Activated naive CD4-positive, alpha-beta T cell treated with anti-CD3 and anti-CD28 coated beads for 36 hours (primary cell): ENCODE data around the gene ARHGAP22. TPM values are rescaled to one million over a fixed set of nuclear protein-coding genes. Genes with fewer than 3 reads are reported as not detected.

Experiments used
- CTCF ChIA-PET: fragments of 350-600 bp; sonication (Branson Sonifier 250); formaldehyde crosslinking; loops from one replicate; lab custom pipeline; 2021; ENCODE audit warnings: antibody characterized with exemption; lab: Charles Lee
- DNase-seq: peaks from one replicate; pipeline ENCODE4 v3.0.0-alpha.2; 2020
- H3K27ac Mint-ChIP-seq: one replicate; pipeline ENCODE4 v1.8.0; 2021; ENCODE audit warnings: mild to moderate bottlenecking, mixed read lengths
- H3K27me3 Mint-ChIP-seq: one replicate; pipeline ENCODE4 v1.8.0; 2021; ENCODE audit warnings: low read depth, mixed read lengths
- H3K36me3 Mint-ChIP-seq: one replicate; pipeline ENCODE4 v1.8.0; 2021; ENCODE audit warnings: low read depth, mixed read lengths
- H3K4me1 Mint-ChIP-seq: one replicate; pipeline ENCODE4 v1.8.0; 2021; ENCODE audit warnings: low read depth, mixed read lengths
- H3K4me3 Mint-ChIP-seq: one replicate; pipeline ENCODE4 v1.8.0; 2021; ENCODE audit warnings: mild to moderate bottlenecking, moderate library complexity, mixed read lengths
- H3K9me3 Mint-ChIP-seq: one replicate; pipeline ENCODE4 v1.8.0; 2021; ENCODE audit warnings: mixed read lengths
- intact Hi-C: fragments of 100-400 bp; cut with micrococcal nuclease; formaldehyde crosslinking; loops from one replicate; pipeline ENCODE4 v1.15.1; 2023
- total RNA-seq, 2 experiments: library from RNA; stranded (reverse); gene quantifications; one replicate each; pipeline ENCODE4 v1.2.3, GENCODE V29; 2021

ARHGAP22 gene
- total RNA-seq, 2 experiments from 2014 or later, result not detected

DNA sequence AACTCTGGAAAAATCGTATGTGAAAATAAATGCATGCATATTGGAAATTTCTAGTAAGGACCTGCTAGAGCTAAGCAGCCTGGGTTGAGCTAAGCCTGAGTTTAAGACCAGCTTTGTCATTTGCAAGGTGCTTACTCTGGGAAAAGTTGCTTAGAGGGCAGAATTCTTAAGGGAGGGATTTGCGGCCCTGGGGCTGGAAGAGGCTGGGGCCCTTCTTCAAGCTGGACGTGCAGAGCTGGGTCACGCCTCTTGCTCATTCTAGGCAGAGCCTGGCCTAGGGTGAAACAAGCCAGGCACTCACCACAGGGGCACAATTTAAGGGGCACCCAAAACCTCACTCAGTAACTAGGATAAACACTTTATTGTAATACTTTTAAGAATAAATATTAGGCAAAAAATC is 137.2 kb downstream of the ARHGAP22 start:
- no peaks in the 10 kb centered on the region for H3K4me1 Mint-ChIP-seq
- intact Hi-C loops, result no loop called here
- no peak overlapping the region for H3K27ac Mint-ChIP-seq
- H3K4me3 Mint-ChIP-seq, result no peak overlapping the region
- CTCF ChIA-PET, result no interaction called here
- DNase-seq, result no peak
- H3K36me3 Mint-ChIP-seq, result no peaks in the 10 kb centered on the region
- H3K27me3 Mint-ChIP-seq, result no peaks in the 10 kb centered on the region
- no peaks in the 10 kb centered on the region for H3K9me3 Mint-ChIP-seq

- H3K36me3 Mint-ChIP-seq, result no peaks in the 10 kb centered on the region
- intact Hi-C loops, result no loop called here
- H3K27ac Mint-ChIP-seq, result no peak overlapping the region
- CTCF ChIA-PET, result no interaction called here
- H3K4me1 Mint-ChIP-seq, result no peaks in the 10 kb centered on the region
- DNase-seq, result no peak
- H3K9me3 Mint-ChIP-seq, result no peaks in the 10 kb centered on the region
- H3K4me3 Mint-ChIP-seq, result no peak overlapping the region
- no peaks in the 10 kb centered on the region for H3K27me3 Mint-ChIP-seq
Observed at GRCh38 chr10:48466611-48467240, 138.1 kb downstream of the ARHGAP22 start.

GRCh38 chr10:48465860-48466521 is 138.9 kb downstream of the ARHGAP22 start:
- Mint-ChIP-seq H3K4me3 (no peak overlapping the region), H3K36me3 (no peaks in the 10 kb centered on the region), H3K27me3 (no peaks in the 10 kb centered on the region), H3K9me3 (no peaks in the 10 kb centered on the region), H3K27ac (no peak overlapping the region), H3K4me1 (no peaks in the 10 kb centered on the region)
- DNase-seq, result no peak
- CTCF ChIA-PET, result no interaction called here
- intact Hi-C loops, result no loop called here

- CTCF ChIA-PET, result no interaction called here
- no peaks in the 10 kb centered on the region for H3K27me3 Mint-ChIP-seq
- no peak for DNase-seq
- H3K4me1 Mint-ChIP-seq, result no peaks in the 10 kb centered on the region
- H3K36me3 Mint-ChIP-seq, result no peaks in the 10 kb centered on the region
- H3K9me3 Mint-ChIP-seq, result no peaks in the 10 kb centered on the region
- intact Hi-C loops, result no loop called here
- no peak overlapping the region for H3K27ac Mint-ChIP-seq
- H3K4me3 Mint-ChIP-seq, result no peak overlapping the region
Observed at GRCh38 chr10:48464871-48465736, 139.8 kb downstream of the ARHGAP22 start.

GRCh38 chr10:48464121-48464870 is 140.6 kb downstream of the ARHGAP22 start:
- CTCF ChIA-PET, result no interaction called here
- H3K9me3 Mint-ChIP-seq, result no peaks in the 10 kb centered on the region
- intact Hi-C loops, result no loop called here
- H3K27ac Mint-ChIP-seq, result no peak overlapping the region
- no peaks in the 10 kb centered on the region for H3K36me3 Mint-ChIP-seq
- no peak for DNase-seq
- no peaks in the 10 kb centered on the region for H3K27me3 Mint-ChIP-seq
- no peak overlapping the region for H3K4me3 Mint-ChIP-seq
- no peaks in the 10 kb centered on the region for H3K4me1 Mint-ChIP-seq

GRCh38 chr10:48463318-48464003 is 141.4 kb downstream of the ARHGAP22 start:
- Mint-ChIP-seq H3K4me3 (no peak overlapping the region), H3K9me3 (no peaks in the 10 kb centered on the region), H3K27ac (no peak overlapping the region), H3K4me1 (no peaks in the 10 kb centered on the region), H3K36me3 (no peaks in the 10 kb centered on the region), H3K27me3 (no peaks in the 10 kb centered on the region)
- no peak for DNase-seq
- intact Hi-C loops, result no loop called here
- CTCF ChIA-PET, result interaction anchor here (0.6 kb wide), 1 partner anchor 38 kb away, joined by 4 read pairs; no protein-coding TSS in a partner anchor

DNA sequence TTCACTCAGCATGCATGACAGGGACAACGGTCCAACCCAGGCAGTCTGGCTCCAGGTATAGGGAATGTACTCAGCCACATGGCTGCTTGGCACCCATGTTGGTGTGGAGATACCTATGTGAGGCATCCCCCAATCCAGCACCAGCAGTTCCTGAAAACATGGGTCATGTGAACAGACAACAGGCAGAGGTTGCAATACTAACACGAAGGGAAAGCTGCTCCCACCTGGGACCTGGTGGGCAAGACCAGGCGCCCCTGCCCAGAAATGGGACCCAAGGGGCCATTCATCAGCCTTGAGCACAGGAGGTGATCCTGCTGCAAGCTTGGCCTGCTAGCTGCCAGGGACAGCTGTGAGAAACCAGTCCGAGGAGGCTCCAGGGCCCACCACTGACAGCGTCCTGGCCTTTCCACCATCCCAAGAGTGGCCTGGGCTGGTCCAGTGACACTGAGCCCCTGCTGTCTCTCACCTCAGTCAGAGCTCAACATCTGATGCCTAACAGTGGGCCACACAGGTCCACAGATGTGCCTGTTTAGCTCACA is 142.3 kb downstream of the ARHGAP22 start:
- CTCF ChIA-PET, result interaction anchor here (0.6 kb wide), 1 partner anchor 84 kb away, joined by 3 read pairs; no protein-coding TSS in a partner anchor
- Mint-ChIP-seq H3K4me1 (no peaks in the 10 kb centered on the region), H3K27me3 (no peaks in the 10 kb centered on the region), H3K9me3 (no peaks in the 10 kb centered on the region), H3K36me3 (no peaks in the 10 kb centered on the region), H3K4me3 (no peak overlapping the region), H3K27ac (no peak overlapping the region)
- no peak for DNase-seq
- intact Hi-C loops, result no loop called here

GRCh38 chr10:48461623-48462481 is 143.0 kb downstream of the ARHGAP22 start:
- intact Hi-C loops, result no loop called here
- Mint-ChIP-seq H3K36me3 (no peaks in the 10 kb centered on the region), H3K27me3 (no peaks in the 10 kb centered on the region), H3K4me1 (no peaks in the 10 kb centered on the region), H3K9me3 (no peaks in the 10 kb centered on the region), H3K27ac (no peak overlapping the region), H3K4me3 (no peak overlapping the region)
- CTCF ChIA-PET, result interaction anchor here (0.6 kb wide), 1 partner anchor 83 kb away, joined by 3 read pairs; no protein-coding TSS in a partner anchor
- no peak for DNase-seq

DNA sequence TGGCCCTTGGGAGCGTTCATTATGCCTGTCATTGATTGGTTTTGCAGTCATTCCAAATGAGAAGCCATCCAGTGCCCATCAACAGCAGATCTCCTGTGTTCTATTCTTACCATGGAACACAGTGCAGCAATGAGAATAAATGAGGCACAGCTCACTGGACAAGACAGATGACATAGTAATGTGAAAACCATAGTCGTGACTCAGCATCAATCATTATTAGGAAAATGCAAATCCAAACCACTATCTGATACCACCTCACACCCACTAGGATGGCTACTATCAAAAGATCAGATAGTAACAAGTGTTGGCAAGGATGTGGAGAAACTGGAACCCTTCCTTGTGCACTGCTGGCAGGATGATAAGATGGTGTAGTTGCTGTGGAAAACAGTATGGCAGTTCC is 144.7 kb downstream of the ARHGAP22 start:
- DNase-seq, result no peak

DNA sequence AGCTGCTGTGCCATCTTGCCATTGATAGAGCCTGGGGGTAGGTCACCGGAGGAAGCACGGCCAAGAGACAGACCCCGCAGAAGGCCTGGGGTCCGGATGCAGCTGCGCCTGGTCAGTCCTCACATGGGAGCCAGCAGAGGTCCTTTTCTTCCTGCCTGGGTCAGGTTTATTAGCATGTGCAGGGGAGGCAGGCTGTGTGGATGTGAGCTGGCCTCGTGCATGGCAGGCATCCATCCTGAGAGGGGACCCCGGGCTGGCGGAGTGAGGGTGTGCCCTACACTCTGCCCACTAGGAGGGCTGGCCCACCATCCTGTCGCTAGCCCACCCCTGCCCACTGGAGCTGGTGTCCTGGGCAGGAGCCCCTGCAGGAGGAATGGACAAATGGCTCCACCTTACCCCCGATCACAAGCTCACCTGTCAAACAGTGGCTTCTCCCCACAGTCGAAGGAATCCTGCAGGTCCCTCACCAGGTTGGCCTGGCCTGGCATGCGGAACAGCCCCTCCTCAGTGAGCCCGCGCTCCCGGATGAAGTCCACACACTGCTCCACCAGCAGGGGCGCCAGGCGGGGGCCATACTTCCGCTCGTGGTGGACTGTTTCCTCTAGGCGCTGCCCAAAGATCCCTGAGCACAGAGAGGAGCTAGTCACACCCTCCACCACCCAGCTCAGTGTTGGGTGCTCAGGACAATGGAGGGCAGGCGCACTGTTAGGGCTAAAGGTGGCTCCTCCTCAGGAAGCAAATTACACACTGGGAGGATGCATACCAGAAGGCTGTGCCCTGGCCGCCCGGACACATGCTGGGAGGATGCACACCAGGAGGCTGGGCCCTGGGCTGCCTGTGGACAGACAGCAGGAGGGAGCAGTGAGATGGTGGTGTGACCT is 145.4 kb downstream of the ARHGAP22 start:
- intact Hi-C loops, result no loop called here
- Mint-ChIP-seq H3K36me3 (no peaks in the 10 kb centered on the region), H3K27me3 (no peaks in the 10 kb centered on the region), H3K4me1 (no peaks in the 10 kb centered on the region), H3K9me3 (no peaks in the 10 kb centered on the region), H3K4me3 (no peak overlapping the region), H3K27ac (no peak overlapping the region)
- no peak for DNase-seq
- CTCF ChIA-PET, result no interaction called here

More for the DNA sequence above, 144.7 kb downstream of the ARHGAP22 start:
- no peaks in the 10 kb centered on the region for H3K27me3 Mint-ChIP-seq
- CTCF ChIA-PET, result interaction anchor here (0.5 kb wide), 1 partner anchor 94 kb away, joined by 3 read pairs; no protein-coding TSS in a partner anchor
- intact Hi-C loops, result no loop called here
- no peaks in the 10 kb centered on the region for H3K4me1 Mint-ChIP-seq
- H3K27ac Mint-ChIP-seq, result no peak overlapping the region
- H3K4me3 Mint-ChIP-seq, result no peak overlapping the region
- H3K9me3 Mint-ChIP-seq, result no peaks in the 10 kb centered on the region
- H3K36me3 Mint-ChIP-seq, result no peaks in the 10 kb centered on the region
